ENCODE measurements around the gene LIPA. TPM values are rescaled to one million over a fixed set of nuclear protein-coding genes. Genes with fewer than 3 reads are reported as not detected.

The LIPA gene
- total RNA-seq, 2 donors from 2014 or later = 25.6 to 37.2 TPM

DNA sequence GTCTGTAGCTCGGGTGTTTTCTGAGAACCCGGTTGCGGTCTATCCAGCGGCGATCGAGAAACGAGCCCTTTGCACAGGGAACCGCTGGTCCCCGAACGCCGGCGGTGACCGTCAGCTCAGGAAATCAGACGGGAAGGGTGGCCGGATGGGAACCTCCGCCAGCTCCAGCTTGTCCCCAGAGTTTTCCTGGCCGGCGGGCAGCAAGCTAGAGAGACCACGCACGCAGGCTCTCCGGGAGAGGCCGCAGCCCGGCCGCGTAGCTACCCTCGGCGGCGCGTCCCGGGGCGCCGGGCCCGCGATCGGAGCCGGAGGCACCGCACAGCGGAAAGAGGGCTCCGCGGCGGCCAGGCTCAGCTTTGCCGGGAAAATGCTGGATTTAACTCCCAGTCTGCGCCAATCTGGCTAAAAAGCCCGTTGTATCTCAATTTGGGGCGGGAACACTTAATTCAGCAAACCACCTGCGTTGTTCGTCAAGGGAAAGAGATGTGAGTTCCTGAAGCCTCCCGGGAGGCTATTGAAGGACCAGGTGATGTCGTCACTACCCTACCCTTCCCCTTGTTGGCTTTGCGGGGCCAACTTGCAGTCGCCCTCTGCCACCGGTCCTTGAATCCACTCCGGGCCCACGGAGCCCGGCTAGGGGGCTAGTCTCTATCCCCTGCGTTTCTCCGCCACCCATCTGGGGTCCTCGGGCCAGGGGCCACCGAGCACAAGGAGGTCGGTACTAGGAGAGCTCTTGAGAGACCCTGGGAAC is 43.6 kb downstream of the LIPA start:
- Histone ChIP-seq H3K4me1 (replicated peaks) (no peaks in the 10 kb centered on the region), H3K36me3 (no peaks in the 10 kb centered on the region), H3K4me3 (peak overlapping the region; percentile 32 to 40), H3K9me3 (no peaks in the 10 kb centered on the region), H3K27me3 (replicated peaks; ENCODE audit: insufficient read depth) (no peaks in the 10 kb centered on the region), H3K27ac (peak overlapping the region; percentile 41 to 56)
- TF ChIP-seq CTCF (IDR thresholded peaks at IDR 0.05) = no peak
- no peak for TF ChIP-seq POLR2AphosphoS5 (IDR thresholded peaks at IDR 0.05)
- TF ChIP-seq POLR2A (IDR thresholded peaks at IDR 0.05) = no peak
- intact Hi-C loops (cut with DNase I) = loop anchor here (5.0 kb wide), 1 partner anchor 271 kb away; no protein-coding TSS in a partner anchor
- WGBS = 11% methylated on average over 57 of the region's 60 CpGs
- DNase-seq (ENCODE audit: low spot score) = peak; percentile 10

GRCh38 chr10:89207181-89207800 is 44.3 kb downstream of the LIPA start, which contains the start of gene CH25H:
Gene CH25H (minus strand): TSS chr10:89207317. CDS start chr10:89207292, 25 bp downstream.
- peak; percentile 50 for DNase-seq (ENCODE audit: low spot score)
- Histone ChIP-seq H3K36me3 (no peaks in the 10 kb centered on the region), H3K4me3 (peak within 1 kb of the TSS; percentile 32 to 40), H3K9me3 (no peaks in the 10 kb centered on the region), H3K27ac (peak within 1 kb of the TSS; percentile 41 to 56), H3K4me1 (replicated peaks) (no peaks in the 10 kb centered on the region), H3K27me3 (replicated peaks; ENCODE audit: insufficient read depth) (no peaks in the 10 kb centered on the region)
- intact Hi-C loops (cut with DNase I) = loop anchor here (5.0 kb wide), 1 partner anchor 270 kb away; no protein-coding TSS in a partner anchor
- TF ChIP-seq POLR2AphosphoS5 (IDR thresholded peaks at IDR 0.05) (no peak), CTCF (IDR thresholded peaks at IDR 0.05) (no peak), POLR2A (IDR thresholded peaks at IDR 0.05) (peak; percentile 50)
- 1% methylated on average over 28 of the region's 28 CpGs for WGBS

GRCh38 chr10:89206402-89207180 is 45.0 kb downstream of the LIPA start:
- WGBS = 14% methylated on average over 41 of the region's 42 CpGs
- TF ChIP-seq POLR2A (IDR thresholded peaks at IDR 0.05) (no peak), POLR2AphosphoS5 (IDR thresholded peaks at IDR 0.05) (no peak), CTCF (IDR thresholded peaks at IDR 0.05) (no peak)
- DNase-seq (ENCODE audit: low spot score) = peak; percentile 13
- Histone ChIP-seq H3K36me3 (no peaks in the 10 kb centered on the region), H3K27ac (peak overlapping the region; percentile 41 to 56), H3K4me1 (replicated peaks) (no peaks in the 10 kb centered on the region), H3K9me3 (no peaks in the 10 kb centered on the region), H3K4me3 (peak overlapping the region; percentile 32 to 40), H3K27me3 (replicated peaks; ENCODE audit: insufficient read depth) (no peaks in the 10 kb centered on the region)
- intact Hi-C loops (cut with DNase I) = loop anchor here (5.0 kb wide), 1 partner anchor 269 kb away; no protein-coding TSS in a partner anchor

DNA sequence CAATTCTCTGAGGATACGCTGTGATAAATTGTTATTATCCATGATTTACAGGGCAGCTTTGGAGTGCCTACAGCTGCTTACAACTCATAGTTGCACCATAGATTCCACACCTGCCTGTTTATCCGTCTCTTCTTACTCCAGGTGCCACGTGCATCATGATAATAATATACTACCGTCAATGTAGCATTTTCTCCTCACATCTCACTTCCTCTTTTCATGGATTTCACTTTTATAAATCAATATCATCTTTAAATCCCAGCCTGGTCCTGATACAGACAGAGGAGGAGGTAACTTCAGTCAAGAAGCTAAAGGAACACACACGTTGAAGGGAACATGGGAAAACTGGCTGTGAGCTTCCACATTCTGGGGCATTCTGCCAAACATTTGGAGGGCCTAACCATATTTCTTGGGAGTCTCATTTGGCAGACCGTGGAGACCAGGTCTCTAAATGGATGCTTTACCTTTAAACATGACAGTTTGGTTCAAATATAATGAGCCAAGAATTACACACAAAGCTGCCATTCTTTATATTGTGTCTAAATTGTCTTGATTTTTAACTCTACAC is 46.9 kb downstream of the LIPA start:
- no peak overlapping the region for H3K27ac ChIP-seq
- no peaks in the 10 kb centered on the region for H3K4me1 ChIP-seq (replicated peaks)

More for the DNA sequence above, 46.9 kb downstream of the LIPA start:
- Histone ChIP-seq H3K36me3 (no peaks in the 10 kb centered on the region), H3K9me3 (no peaks in the 10 kb centered on the region), H3K27me3 (replicated peaks; ENCODE audit: insufficient read depth) (no peaks in the 10 kb centered on the region), H3K4me3 (no peak overlapping the region)
- DNase-seq (ENCODE audit: low spot score) = no peak
- WGBS = 65% methylated on average over 6 of the region's 6 CpGs
- TF ChIP-seq POLR2A (IDR thresholded peaks at IDR 0.05) (no peak), POLR2AphosphoS5 (IDR thresholded peaks at IDR 0.05) (no peak), CTCF (IDR thresholded peaks at IDR 0.05) (no peak)
- intact Hi-C loops (cut with DNase I) = loop anchor here (5.0 kb wide), 1 partner anchor 267 kb away; no protein-coding TSS in a partner anchor
